SKM-1 treated with dmso at 0.1 percent for 144 hours (cell line): ENCODE results near the gene TXNDC16.
"Not testable (repeated sequence)": the region's sequence is repeated elsewhere in the genome, so short reads cannot be mapped to it uniquely, and the experiment has no call there.

Source experiments
- DNase-seq: peaks from one replicate; lab custom pipeline; 2025; ENCODE audit not compliant: unreplicated experiment; lab: John Stamatoyannopoulos, UW

TXNDC16 gene

DNA sequence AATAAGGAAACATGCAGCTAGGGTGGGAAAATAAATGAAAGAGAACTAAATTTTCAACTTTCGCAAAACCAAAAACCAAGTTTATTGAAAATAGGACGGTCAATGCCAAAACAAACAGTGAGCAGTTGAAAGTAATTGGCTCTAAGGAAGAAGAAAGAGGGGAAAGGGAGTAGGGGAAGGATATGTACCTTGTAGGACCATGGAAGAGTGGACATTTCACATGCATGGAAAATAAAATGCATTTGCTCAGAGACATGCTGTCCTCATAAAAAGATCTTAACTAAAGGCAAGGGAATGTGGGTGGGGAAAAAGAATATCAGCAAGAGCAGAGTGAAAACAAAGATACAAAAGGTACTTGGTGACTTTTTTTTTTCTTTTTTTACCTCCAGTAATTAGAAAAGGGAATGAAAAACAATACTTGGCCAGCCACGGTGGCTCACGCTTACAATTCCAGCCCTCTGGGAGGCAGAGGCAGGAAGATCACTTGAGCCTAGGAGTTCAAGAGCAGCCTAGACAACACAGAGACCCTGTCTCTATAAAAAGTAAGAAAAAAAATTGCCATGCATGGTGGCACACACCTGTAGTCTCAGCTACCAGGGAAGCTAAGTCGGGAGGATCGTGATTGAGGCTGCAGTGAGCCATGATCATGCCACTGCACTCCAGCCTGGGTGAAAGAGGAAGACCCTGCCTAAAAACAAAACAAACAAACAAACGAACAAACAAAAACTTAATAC is 6.6 kb downstream of the TXNDC16 start:
- DNase-seq = no peak

DNA sequence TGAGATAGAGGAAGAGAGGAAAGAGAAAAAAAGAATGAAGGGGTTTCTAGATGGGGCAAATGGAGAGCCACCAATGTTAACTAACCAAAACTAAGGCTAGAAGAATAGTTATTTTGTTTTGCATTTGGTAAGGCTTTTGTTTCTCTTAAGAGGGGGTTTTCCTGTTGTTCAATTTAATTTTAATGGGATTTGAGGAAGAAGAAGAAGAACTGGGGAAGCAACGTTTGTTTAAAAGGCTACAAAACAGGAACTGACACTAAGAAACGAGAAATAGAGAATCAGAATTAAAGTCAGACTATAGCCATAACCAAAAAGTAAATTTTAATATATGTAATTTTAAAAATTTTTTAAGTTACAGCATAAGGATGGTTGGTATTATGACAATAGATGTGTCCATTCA is 13.7 kb downstream of the TXNDC16 start:
- no peak for DNase-seq

DNA sequence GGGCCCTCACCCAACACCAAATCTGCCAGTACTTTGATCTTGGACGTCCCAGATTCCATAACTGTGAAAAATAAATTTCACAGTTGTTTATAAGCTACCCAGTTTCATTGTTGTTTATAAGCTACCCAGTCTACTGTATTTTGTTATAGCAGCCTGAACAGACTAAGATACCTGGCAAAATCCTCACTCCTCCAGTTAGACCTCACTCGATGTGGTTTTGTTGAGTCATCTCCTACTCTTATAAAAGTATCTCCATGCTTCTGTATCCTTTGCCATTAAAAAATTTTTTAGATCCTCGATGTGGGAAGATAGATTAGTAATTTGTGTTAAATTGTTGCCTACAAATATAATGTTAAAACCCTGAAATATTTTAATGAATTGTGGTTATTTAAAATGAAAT is 16.0 kb downstream of the TXNDC16 start:
- no peak for DNase-seq

DNA sequence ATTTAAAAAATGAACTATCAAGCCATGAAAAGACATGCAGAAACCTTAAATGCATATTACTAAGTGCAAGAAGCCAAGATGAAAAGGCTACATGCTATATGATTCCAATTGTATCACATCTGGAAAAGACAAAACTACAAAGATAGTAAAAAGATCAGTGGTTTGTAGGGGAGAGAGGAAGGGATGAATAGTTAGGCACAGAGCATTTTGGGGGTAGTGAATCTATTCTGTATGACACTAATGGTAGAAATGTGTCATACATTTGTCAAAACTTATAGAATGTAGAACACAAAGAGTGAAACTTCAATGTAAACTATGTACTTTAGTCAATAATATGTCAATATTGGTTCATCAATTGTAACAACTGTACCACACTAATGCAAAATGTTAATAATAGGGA is 20.8 kb downstream of the TXNDC16 start:
- no peak for DNase-seq

DNA sequence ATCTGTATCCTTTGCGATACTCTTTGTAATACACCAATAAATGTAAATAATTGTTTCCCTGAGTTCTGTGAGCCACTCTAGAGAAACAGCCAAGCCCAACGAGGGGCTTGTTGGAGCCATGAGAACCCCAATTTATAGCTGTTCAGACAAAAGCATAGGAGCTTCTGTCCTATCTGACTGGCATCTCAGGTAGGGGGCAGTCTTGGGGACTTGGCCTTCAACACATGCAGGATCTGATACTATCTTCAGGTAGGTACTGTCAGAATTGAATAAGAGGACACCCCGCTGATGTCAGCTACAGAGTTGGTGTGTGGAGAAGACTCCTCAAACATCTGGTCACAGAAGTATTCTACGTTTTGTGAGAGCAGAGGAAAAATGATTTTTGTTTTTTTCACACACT is 25.3 kb downstream of the TXNDC16 start:
- DNase-seq = no peak

DNA sequence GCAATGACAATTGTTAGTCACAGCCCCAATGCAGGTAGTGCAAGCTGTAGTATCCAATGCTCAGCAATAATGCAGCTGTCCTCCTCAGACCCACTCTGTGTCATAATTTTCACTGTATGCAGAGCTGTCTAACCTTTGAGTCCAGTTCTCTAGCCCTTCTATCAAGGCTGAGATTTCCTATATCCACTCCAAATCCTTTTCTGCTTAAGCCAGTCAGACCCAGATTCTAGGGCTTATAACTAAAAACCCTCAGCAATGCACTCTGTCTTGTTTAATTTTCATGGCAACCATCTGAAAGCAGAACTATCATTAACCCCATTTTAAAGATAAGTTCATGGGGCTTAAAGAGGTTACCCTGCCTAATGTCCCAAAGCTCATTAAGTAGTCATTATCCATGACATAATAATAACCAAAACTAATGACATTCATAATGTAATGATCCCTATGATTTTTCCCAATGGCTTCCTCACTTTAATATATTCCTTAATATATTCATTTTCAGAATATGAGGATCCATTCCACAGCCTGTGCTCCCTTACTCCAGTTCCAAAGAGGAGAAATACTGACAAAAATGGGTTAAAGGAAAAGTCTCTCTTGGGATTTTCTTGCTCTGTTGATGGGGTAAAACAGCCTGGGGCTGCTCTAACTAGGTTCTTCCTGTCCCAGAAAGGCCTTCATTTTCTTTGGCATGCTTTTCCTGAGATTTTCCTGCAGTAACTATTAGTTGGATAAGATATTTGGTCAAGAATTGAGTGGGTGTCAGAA is 29.5 kb downstream of the TXNDC16 start:
- DNase-seq = no peak

DNA sequence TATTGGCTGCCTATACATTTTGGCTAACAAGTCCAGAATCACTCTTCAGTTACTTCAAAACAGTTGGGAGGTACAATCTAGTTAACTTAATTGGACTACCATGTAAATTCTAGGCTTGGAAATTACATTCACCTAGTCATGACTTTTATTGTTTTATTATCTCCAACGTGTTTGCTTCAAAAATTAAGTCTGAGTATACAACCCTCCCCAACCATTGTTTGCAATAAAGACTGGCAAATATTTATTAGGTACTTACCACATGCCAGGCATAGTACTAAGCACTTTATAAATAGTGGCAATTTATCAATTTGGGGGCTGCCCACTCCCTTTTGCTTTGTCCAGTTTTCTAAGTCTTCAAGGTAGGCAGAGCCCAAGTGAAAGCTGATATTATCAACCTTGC is 30.3 kb downstream of the TXNDC16 start:
- no peak for DNase-seq

DNA sequence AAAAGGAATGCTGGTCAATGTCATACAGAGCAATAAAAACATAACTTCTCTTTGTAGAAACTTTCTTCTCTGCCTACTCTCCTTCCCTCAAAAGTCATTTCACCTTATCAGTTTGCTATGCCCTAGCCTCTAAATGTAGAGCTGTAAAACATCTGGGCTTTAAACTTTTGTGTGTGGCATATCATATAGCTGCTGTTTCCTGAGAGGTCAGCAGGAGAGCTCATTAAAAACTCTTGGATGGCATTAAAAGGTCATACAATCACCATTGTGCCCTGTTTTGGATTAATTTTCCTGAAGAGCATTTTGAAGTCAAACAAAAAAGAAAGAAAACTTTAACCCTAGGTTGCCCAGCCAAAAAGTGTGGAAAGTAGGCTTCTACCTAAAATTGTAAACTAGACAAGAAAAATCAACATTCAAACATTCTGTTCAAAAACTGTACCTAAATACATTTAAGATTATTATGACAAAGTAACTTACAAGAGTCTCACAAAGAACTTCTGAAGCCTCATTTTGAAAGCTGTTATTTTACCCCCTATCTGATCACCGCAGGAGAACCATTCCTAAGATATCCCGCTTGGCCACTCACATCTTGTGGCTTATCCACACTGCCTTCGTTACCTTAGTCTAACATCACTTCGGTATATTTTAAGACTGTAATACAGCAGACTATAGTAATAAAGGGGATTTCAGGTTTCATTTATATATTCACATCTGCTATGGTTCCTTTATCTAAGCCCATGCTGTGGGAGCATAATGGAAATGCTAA is 38.1 kb downstream of the TXNDC16 start:
- DNase-seq = no peak

DNA sequence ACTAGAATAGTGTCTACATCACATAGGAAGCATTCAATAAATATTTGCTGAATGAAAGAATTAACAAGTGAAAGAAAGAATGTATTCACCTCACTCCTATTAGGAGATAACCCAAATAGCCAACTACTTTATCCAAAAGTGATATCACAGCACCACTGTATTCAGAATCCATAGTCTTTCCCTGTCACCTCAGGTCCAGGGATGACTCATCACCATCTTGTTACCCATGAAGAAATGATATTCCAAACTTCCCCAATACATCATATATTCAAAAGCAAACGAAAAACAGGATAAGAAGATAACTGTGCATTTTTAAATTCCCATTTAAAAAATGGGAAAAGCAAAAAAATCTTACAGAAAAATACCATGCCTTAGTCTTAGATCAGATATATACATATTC is 39.1 kb downstream of the TXNDC16 start:
- no peak for DNase-seq

DNA sequence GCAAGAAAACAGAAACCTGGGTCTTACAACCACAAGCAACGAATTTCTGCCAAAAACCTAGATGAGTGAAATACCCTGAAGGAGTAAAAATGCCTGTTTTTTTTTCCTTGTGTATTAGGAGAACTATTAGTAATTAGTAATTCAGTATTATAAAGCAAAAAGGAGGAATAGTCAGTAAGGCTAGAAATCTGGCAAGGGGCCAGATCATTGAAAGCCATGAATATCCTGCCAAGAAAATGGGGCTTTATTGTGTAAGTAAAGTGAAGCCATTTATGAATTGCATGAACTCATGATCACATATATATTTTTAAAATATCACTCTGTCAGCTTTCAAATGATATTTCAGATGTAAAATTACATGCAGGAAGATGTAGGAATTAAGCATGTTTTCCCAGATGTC is 57.9 kb downstream of the TXNDC16 start:
- DNase-seq = no peak

DNA sequence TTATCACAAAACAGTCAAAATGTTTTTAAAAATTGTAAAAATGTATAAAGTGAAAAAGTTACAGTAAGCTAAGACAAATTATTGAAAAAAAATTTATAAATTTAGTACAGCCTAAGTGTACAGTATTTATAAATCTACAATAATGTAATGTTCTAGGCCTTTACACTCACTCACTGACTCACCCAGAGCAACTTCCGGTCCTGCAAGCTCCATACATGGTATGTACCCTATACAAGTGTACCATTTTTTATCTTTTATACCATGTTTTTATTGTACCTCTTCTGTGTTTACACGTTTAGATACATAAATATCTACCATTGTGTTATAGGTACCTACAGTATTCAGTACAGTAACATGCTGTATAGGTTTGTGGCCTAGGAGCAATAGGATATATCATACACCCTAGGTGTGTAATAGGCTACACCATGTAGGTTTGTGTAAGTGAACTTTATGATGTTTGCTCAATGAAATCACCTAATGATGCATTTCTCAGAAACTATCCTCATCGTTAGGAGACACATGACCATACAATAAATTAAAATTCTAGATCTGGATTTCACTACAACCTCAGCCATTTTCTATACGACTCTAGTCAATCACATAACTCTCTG is 66.8 kb downstream of the TXNDC16 start:
- DNase-seq = no peak

DNA sequence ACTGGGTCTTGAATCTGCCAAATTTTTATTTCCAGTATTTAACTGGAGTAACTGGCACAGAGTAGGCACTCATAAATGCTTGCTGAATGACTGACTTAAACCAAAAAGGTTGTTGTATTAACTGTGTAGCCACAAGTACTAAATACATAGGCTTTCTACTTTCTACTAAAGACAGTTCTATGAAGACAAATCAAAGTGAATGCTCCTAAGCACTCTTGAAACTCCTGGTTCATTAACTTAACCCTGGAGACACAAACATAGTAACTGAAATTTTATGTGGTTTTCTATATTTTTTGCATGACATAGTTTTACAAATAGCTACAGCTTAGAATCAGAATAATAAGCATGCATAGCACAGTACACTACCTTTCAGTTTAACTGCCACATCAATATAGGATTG is 70.4 kb downstream of the TXNDC16 start:
- no peak for DNase-seq

DNA sequence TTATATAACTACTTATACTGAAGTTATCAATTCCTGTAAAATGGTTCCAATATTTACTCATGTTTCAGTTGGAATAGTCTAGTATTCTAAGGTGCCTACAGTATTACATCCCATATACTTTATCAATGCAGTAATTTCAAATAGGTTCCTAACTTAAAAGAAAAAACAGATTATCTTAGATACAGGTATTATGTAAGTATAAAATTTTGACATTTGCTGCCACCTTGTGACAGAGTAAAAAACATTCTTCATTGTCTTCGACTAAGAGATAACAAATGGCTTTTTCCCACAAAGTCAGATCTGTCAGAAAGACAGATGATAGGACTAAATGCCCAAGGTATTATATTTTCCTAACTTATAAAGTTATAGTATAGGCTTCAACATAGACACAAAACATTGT is 78.7 kb downstream of the TXNDC16 start:
- no peak for DNase-seq

DNA sequence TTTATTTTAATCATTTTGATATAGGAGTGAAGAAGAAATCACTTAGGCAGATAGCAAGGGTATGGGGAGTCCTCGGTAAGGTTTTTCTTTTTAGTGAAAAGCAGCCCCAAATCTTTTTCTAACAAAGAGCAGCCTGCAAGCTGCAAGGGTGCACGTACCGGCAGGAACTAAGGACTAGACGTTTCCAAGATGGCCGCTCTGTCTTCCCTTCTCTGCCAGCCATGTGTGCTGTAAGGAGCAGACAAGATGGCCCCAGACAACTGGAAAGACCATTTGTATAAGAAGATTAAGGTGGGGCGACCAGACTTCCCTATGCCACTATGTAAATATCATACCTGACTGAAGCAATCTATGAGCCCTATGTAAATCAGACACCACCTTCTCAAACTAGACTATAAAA is 79.6 kb downstream of the TXNDC16 start:
- DNase-seq = no peak

DNA sequence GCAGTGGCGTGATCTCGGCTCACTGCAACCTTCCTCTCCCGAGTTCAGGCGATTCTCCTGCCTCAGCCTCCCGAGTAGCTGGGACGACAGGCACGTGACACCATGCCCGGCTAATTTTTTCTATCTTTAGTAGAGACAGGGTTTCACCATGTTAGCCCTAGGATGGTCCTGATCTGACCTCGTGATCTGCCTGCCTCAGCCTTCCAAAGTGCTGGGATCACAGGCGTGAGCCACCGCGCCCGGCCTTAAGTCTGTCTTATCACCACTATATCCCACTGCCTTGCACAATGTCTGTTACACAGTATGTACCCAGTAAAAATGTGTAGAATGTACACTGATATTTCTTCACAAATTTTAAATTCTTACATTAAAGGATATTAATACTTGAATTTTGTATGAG is 80.1 kb downstream of the TXNDC16 start:
- DNase-seq = not testable (repeated sequence)

DNA sequence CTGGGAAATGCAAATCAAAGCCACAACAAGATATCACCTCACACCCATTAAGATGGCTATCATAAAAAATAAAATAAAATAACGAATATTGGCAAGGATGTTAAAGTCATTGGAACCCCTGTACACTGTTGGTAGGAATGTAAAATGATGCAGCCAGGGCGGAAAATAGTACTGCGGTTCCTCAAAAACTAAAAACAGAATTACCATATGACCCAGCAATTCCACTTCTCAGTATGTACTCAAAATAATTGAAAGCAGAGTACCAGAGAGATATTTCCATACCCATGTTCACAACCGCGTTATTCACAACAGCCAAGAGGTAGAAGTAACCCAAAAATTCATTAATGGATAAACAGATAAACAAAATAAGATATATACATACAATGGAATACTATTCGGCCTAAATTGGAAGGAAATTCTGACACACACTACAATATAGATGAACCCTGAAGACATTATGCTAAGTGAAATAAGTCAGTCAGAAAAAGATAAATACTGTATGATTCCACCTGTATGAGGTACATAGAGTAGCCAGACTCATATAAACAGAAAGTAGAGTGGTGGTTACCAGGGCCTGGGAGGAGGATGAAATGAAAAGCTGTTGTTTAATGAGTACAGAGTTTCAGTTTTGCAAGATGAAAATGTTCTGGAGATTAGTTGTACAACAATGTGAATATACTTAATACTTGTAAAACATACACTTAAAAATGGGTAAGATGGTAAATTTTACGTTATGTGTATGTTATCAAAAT is 84.6 kb downstream of the TXNDC16 start:
- DNase-seq = no peak

DNA sequence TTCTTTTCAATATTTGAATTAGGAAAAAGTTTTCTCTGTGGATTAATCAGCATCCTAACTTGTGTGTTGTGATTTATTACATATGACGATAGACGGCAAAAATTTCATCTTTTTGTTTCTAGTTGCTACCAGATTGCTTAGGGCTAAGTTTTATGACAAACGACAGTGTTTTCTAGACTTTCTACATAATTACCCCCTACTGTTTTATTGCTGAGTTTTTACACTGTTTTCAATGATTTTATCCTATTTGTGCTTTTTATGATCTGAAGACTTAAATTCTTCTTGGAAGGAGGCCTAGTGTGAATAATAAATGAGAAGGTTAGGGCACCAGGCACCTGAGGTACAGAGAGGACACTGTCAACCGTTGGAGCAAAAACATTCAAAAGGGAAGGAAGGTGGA is 88.1 kb downstream of the TXNDC16 start:
- no peak for DNase-seq

DNA sequence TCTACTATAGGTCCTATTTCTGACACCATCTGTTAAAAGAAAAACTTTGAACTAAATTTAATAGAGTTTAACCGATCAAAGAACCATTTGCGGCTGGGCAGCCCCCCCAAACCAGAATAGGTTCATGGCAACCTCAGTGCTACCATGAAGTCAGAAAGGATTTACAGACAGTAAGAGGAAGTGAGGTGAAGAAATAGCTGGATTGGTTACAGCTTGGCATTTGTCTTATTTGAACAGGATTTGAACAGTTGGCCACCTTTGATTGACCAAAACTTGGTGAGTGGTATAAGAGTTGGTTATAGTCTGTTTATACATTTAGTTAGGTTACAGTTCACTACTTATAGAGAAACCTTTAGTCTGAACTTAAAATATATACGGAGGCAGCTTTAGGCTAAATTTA is 88.9 kb downstream of the TXNDC16 start:
- no peak for DNase-seq

DNA sequence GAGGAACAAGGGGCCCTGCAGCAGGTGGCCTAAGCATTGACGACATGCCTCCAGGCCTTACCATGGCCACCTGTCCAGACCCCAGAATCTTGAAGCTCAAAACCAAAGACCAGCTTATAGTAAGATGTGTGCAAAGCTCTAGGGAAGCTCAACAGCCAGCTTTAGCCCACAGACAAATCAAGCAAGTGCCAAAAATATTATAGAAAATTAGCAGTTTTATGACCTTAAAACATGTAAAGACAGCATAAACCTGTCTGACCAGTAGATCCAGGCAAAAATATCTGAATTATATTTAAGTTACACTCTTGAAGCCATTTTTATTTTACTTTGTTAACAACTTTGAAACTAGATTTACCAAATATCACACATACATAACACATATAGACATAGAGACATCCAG is 90.6 kb downstream of the TXNDC16 start:
- DNase-seq = no peak

DNA sequence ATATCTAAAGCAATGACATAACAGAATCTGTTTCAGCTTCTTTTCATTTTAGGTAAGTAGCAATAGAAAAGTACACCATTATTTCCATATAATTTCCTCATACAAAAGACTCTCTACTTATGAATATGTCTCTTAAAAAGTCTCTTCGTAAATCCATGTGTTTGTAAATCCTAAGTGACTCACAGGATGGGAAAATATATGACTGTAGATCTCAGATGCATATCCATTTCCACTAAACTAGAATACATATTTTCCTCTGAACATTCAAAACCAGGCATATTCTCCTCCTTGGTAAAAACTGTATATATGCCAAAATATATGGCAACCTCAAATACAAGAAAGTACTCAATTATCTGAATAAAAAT is 93.6 kb downstream of the TXNDC16 start:
- DNase-seq = no peak

DNA sequence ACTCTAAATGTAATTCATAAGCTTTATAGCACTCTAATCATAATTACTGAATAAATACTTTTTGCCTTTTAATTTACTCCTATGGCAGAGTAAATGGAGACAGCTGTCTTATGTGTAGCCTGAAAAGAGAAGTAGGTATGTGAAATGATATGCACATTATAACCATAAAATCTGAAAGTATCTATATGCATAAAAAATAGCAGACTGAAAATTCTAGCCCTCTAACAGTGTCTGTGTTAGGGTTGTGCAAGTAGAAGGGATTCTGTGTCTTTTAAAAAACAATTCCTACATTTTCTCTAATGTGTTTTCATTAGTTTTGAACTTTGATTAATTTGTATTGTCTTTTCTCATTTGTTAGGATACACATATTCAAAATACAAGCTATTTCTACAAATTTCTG is 94.9 kb downstream of the TXNDC16 start:
- no peak for DNase-seq
